HG03045 (cell line): ENCODE data around the gene SCN7A.

ENCODE experiments used
- ATAC-seq: cut with Tn5 transposase; IDR thresholded peaks from one replicate; pipeline ENCODE4 v1.9.1; 2021; ENCODE audit warnings: mild to moderate bottlenecking, moderate library complexity; ENCODE audit not compliant: unreplicated experiment

SCN7A gene

GRCh38 chr2:166405569-166405926, 88.5 kb downstream of the SCN7A start:
- ATAC-seq: no peak

DNA sequence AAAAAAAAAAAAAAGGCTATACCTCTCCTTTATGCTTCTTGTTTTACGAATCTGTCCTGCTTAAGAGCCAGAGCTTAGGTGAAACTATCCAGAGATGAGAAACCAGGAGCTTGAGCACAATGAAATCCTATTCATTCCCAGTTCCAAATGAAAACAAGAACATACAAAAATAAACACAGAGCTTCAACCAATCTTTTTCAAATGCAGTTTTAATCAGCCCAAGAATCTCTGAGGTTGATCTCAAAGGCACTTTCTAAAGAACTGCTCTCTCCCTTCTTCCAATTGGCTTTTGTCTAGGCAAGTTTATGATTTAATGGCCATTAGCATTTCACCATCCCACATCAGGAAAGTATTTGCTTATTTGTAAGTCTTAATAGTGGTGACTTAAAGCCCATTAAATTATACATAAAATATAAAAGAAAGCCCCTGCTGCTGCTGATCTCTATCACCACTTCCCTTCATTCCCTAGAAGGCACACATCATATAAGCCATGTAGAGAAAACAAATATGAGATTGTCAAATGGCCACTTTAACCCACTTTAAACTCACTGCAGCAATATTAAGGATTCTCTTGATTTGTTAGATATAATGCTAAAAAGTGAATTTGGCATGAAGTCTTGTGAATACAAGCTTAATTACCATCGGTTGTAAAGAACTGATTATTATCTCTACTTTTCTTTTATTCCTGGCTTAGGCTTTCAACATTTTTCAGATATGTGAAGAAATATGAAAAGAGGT, 89.0 kb downstream of the SCN7A start:
- no peak for ATAC-seq

DNA sequence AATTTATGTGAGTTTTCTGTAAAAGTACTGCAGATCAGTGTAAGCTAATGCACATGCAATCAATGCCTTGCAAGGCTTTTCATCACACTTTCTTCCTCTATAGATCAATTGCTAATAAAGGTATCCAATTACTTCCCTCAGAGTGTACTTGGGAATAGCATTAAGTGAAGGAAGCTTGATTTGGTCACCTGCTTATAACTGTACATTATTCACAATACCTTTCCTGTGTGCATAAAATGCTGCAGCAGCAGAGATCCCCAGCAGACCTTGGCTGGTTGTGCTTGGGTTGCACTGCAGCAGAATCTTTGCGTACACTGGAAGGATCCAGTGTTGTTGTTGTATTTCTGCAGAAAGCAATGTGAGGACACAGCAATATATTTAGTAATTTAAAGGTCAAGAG, 99.8 kb downstream of the SCN7A start:
- ATAC-seq: no peak

DNA sequence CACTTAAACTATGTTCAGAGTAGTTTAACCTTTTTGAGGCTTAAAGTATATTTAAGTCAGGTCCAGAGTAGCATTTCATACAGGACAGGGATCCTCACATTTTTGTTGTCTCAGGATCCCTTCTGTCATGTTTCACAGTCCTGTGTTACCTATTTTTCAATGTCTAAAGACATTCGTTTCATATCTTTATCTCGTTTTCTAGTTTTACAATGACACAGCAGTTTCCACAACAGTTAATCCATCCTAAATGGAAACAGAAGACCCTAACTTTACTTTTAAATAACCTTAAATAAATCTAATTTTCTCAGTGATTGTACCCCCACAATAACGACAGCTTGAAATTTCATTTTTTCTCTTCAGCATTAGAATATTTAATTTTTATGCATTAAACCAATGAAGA, 101.0 kb downstream of the SCN7A start:
- ATAC-seq: no peak

DNA sequence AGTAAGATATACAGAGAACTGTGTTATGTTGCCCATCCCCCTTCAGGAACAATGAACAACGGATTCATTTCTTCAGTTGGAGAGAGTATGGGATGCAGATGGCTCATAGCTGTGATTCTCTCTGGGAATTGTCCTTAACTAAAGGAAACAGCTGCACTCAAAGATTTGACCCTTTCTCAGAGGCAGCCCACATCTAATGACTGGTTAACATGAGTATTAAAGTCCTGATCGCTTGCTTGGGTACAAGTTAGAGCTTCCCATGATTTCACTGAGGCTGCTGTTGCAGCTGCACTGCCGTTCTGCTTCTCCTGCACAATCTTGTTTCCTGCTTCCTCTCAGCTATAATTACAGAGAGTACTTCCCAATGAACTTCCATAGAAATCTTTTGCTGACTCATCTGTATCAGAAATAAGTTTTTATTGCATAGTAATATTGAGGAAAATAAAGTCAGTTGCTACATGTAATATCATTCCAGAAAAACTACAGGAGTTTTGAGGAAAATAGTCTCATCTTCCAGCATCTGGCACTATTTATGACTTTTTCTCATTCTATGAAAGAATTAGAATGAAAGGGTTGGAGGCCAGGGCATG, 105.5 kb downstream of the SCN7A start:
- no peak for ATAC-seq

DNA sequence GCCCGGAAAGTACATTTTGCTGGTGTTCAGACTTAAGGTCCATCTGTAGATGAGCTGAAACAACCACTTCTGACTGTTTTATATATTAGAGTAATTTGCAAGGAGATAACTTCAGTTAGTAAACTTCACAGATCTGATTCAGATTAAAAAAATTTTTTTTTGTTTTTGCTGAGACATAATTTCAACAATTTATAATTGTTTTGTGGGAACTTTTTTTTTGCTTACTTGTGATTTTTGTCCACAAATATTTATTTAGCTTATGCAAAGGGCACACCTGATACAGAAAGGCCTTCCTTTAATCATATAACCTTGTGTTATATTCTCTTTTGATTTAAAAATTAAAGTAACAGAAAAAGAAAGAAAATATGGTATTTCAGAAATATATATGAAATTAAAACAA, 108.7 kb downstream of the SCN7A start:
- no peak for ATAC-seq

- ATAC-seq: no peak
These were observed 109.3 kb downstream of the SCN7A start for GRCh38 chr2:166384774-166385173.

- no peak for ATAC-seq
These were observed 111.6 kb downstream of the SCN7A start for GRCh38 chr2:166382448-166382847.

DNA sequence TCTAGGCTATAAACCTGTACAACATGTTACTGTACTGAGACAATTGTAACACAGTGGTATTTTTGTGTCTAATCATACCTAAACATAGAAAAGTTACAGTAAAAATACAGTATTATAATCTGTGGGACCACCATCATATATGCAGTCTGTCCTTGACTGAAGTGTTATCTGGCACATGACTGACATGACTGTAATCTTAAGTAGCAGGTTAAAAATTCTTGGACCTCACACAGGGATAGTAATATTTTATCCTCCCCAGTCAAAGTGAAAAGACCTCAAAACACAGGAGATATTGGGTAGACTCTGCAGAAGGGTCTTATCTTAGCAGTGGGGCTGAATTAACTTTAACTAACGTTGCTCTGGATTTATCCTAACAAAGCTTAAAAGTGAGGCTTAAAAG, 113.4 kb downstream of the SCN7A start:
- no peak for ATAC-seq

GRCh38 chr2:166376873-166377272, 117.2 kb downstream of the SCN7A start:
- no peak for ATAC-seq

GRCh38 chr2:166376488-166376828, 117.6 kb downstream of the SCN7A start:
- no peak for ATAC-seq

DNA sequence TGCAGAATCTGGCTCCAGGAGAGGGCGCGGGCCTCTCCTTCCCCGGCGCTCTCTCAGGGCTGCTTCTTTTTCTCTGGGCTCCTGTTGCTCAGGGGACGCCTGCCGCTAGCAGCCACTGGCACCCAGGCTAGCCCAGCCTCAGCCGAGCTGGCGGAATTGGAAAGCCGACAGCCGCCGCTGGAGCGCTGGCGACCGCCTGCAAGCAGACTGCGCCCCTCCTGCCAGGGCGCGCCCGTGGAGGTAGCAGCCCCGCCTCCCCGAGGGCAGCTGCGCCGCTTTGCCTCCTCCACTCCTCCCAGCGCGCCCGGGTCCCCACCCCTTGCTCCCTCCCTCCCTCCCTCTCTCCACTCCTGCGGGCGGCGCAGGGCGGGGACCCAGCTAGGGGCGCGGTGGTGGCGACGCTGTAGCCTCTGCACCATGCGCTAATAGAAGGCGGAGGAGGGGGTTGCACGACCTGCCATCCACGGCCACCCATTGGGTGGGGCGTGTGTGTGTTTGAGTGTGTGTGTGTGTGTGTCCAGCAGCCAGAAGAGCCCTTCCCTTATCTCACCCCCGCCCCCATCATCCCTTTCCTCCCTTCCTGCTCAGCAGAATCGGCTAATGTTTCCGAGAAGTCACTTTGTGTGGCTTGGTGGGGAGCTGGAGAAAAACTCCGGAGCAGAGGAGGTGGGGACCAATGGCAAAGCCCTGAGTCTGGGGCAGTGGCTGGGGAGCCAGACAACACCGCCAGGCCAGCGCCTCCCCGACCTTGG, 118.1 kb downstream of the SCN7A start, which contains the start of gene SCN9A:
TSS of gene SCN9A (minus strand) at position 209 of the 752 bp plus-strand sequence. CDS start 64,188 bp downstream, outside the sequence.
- ATAC-seq: peak; percentile 53

GRCh38 chr2:166375195-166375735, 118.8 kb downstream of the SCN7A start:
- ATAC-seq: peak; percentile 39

DNA sequence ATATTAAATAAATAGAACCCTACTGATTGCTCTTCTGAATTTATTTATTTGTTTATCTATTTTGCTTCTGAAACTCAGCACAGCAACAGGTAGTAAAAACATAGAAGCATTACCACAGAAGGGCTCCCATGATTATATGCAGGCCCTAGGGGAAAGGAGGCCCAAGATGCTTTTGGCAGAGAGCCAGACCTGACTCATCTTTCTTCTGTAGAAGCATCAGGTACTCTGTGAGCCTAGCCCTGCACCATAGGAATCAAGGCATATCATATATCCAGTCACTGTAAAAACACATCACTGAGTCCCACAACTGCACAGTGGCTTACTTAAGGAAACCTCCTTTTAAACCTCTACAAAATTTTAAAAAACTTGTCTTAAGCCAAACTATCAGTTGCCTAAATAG, 120.1 kb downstream of the SCN7A start:
- ATAC-seq: no peak

DNA sequence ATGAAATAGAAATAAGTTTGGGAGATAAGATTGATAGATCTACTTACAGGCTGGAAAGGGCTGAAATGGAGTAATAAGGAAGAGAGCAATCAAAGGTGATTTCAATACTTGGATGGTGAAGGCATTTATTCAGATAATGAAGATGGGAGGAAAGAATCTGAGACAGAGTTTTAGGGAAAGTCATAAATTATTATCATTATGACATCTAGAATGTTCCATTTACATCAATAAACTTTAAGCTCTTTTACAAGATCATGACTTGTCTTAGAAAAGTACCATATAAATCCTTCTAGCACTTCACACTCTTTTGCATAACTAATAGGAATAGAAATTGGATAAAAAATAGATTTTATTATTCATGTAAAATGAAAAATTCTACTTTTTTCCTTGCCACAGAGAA, 120.5 kb downstream of the SCN7A start:
- ATAC-seq: no peak

DNA sequence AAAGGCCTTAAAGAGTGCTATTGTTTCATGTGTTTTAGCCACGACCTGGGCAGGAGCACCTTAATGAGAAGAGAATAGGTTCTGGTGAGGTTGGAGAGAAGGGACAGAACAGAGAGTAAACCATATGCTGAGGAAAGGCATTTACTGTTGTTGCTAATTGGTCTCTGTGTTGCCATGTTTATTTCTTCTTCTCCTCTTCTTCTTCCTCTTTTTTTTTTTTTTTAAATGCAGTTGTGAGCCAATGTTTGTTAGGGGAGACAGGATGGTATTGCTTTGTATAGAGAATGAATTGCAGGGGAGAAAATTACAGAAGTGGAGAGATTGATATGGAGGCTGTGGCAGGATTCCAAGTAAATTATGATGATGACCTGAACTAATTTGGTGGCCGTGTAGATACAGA, 120.9 kb downstream of the SCN7A start:
- no peak for ATAC-seq

DNA sequence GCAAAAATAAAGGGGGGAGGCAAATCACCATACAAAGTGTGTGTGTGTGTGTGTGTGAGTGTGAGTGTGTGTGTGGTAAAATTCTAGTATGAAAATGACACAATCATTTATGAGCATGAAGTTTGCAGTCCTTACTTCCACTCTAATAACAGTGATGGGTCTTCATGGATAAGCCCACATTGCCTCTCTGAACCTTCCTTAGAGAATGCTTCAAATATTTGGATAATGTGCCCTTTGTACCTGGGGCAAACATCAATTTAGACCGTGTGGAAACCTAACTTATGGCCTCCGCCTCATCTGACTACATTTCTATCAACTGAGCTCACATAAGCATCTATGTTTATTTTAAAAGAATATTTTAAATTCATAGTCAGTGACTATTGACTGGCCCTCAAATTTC, 122.0 kb downstream of the SCN7A start:
- no peak for ATAC-seq

- no peak for ATAC-seq
These were observed 128.1 kb downstream of the SCN7A start for GRCh38 chr2:166365803-166366420.

DNA sequence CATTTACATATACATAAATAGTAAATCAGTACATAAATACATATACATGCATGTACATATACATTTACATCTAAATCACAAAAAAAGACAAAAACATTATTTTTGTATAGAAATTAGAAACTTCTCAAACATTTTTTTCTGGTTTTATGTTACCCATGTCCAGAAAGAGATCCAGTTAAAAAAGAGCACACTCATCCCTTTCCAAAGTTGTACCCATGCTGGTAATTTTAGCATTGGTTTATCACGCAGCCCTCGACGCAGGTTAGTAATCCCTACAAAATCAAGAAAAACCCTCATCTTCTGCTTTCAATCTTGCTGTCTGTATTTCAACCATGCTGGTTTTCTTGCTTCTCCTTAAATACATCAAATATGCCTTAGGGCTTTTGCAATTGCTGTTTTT, 128.8 kb downstream of the SCN7A start:
- ATAC-seq: no peak

DNA sequence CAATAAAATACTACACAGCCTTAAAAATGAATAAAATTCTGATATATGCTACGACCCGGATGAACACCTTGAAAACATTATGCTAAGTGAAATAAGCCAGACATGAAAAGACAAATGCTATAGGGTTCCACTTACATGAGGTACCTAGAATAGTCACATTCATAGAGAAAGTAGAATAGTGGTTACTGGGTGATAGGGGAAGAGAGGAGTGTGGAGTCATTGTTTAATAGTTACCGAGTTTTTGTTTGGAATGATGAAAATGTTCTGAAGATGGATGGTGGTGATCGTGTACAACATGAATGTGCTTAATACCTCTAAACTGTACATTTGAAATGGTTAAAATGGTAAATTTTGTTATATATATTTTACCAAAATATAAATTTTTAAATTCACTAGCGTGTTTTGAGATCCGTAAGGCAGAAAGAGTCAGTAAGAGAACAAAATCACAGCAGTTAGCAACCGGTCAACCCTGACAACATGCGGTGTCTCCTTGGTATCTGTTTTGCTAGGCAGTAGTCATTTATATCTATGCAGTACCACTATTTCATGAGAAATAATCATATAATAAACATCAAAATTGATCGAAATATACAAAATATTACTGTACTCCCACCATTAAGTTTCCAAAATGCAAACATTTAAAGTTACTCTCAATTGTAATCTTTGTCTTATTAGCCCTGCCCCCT, 129.4 kb downstream of the SCN7A start:
- ATAC-seq: no peak
